Limb (tissue), 2 donors: ENCODE data around the gene CROCC2.
A peak's percentile ranks its signal among the peaks of the same experiment; 100 is the strongest.

Experiments used
- DNase-seq, 2 donors: peaks; one replicate each; pipeline ENCODE4 v3.0.0-alpha.2; 2016; ENCODE audit errors: extremely low spot score in 2 of 2

The CROCC2 gene

DNA sequence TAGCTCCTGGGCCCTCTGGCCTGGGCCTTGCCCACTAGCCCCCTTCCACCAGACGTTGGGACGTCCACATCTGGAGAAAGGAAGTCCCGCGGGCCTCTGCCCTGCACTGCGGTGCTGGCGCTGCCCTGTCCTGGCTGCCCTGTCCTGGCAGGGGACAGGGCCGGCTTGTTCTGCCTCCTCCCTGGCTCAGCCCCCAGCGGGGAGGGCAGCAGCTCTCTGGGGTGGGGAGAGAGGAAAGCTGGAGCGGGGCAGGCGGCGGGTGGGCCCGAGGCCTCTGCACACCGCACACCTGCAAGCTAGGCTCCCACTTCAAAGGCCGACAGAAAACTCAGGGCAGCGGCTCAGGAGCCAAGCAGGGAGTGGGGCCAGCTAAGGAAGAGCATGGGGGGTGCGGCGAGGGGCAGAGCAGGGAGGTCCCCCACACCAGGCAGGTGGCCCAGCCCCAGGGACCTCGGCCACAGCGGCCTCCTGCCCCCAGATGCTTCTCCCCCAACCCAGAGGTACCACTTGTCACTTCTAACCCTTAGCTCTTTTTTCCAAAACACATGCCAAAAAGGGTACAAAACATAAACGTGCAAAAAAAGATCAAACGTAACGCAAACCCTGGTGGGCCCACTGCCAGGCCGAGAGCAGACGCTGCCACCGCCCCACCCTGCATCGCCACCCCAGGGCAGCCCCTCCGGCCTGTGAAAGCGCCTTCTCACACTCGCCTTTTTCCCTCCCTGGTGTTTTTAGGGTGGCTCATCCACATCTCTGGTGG, 105.8 kb downstream of the CROCC2 start:
- DNase-seq = peak in 1 of 2 donors; percentile 27

- no peak for DNase-seq
Measured at GRCh38 chr2:241014224-241014623, 108.1 kb downstream of the CROCC2 start.

GRCh38 chr2:241014764-241015163, 108.6 kb downstream of the CROCC2 start:
- no peak for DNase-seq

DNA sequence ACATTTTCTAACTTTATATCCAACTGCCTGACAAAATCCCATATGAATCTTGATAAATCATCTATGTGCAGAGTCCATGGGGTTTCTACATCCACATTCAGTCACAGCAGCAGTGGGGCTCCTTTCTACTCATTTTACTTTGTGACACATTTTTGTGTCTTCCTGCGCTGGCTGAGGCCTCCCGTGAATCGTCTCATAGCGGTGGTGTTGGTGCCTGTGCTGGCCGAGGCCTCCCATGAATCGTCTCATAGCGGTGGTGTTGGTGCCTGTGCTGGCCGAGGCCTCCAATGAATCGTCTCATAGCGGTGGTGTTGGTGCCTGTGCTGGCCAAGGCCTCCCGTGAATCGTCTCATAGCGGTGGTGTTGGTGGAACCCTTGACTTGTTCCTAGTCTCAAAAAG, 109.3 kb downstream of the CROCC2 start:
- DNase-seq = no peak

- DNase-seq = no peak
Measured at GRCh38 chr2:241017228-241017940, 111.2 kb downstream of the CROCC2 start.

- no peak for DNase-seq
Measured at GRCh38 chr2:241018051-241018891, 112.1 kb downstream of the CROCC2 start.

DNA sequence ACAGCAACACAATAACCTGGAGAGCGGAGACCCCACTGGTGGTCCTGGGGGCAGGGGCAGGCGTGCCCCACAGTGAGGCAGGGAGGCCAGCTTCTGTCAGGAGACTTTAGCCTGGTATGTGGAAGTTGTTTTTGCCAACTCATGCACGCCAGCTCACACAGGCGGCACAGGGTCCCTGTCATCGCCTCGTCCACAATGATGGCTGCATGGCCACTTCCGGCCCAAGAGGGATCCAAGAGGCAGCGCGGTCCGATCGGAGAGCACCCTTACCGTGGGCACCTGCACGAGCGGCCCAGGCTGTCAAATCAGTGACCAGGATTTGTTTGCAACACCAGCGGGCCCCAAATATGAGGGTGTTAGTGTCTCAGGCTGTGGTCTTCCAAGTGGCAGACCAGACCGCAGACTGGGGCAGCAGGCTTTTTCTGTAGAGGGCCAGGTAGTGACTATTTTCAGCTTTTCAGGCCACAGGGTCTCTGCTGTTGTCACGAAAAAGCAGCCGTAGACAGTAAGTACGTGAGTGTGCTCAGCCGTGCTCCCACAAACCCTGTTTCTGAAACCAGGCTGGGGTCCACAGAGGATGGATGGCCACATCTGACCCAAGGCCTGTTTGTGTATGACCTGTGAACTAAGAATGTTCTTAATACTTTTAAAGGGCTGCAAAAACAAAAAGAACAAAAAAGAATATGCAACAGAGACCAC, 113.5 kb downstream of the CROCC2 start:
- no peak for DNase-seq

DNA sequence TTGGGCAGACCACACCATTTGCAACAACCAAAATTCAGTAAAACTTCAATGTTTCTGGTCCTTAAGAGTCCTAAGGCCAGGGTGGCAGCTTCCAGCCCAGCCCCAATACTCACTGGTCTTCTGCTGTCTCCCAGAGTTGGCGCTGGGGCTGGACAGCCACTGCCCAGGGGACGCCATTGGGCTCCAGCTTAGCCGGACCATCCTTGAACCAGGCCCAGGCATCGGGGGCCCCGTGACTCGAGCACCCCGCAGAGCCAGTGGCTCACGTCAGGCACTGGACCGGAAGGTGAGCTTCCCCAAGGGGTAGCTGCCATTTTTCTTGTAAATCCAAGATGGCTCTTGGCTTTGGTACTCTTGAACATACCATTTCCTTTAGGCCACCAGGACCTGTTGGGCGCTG, 114.1 kb downstream of the CROCC2 start:
- no peak for DNase-seq

DNA sequence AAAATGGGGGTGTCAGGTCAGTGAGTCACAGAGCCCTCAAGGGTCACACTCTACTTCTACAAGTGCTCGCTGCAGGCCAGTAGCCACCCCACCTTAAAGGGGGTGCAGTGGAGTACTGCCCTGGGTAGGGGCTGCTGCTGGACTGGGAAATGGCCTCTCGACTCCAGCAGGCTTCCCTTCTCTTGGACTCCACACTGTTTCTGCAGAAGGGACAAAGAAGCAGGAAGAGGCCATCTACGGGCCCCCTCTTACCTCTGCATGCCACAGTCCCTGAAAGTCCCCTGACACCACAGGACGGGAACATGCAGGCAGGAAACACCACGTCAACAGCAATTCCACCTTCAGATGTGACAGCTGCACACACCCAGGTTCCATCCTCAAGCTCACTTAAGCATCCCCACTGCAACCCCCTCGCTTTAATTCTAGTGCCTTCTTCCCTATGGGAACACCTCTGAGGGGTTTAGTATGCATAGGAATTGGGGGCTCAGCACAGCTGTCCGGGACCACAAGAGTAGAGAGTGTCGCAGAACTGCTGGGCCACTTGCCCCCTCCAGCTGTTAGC, 114.6 kb downstream of the CROCC2 start:
- DNase-seq = no peak

GRCh38 chr2:241025639-241026038, 119.5 kb downstream of the CROCC2 start:
- DNase-seq = no peak

GRCh38 chr2:241029599-241030332, 123.6 kb downstream of the CROCC2 start:
- no peak for DNase-seq

DNA sequence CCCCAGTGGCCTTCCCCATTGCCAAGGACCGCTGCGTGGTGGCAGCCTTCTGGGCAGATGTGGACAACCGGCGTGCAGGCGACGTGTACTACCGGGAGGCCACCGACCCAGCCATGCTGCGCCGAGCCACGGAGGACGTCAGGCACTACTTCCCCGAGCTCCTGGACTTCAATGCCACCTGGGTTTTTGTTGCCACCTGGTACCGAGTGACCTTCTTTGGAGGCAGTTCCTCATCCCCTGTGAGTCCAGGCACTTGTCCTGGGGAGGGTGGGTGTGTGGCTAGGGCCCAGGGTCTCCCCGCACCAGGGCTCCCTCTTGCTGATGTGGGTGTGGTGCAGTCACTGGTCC, 124.2 kb downstream of the CROCC2 start:
- DNase-seq = no peak

DNA sequence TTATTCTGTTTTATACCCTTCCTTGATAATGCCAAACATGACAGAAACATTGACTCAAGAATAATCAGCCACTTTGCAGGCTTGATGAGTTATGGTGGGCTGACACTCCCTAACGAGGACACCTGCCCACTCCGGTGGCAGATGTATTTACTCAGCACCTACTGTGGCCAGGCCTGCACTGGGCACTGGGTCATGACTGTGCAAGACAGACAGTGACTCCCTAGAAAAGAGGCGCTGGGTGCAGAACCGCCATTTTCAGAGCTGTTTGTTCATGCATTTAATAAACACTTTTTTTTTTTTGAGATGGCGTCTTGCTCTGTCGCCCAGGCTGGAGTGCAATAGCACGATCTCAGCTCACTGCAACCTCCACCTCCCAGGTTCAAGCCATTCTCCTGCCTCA, 124.7 kb downstream of the CROCC2 start:
- DNase-seq = no peak

- no peak for DNase-seq
Measured at GRCh38 chr2:241031436-241032165, 125.5 kb downstream of the CROCC2 start.

DNA sequence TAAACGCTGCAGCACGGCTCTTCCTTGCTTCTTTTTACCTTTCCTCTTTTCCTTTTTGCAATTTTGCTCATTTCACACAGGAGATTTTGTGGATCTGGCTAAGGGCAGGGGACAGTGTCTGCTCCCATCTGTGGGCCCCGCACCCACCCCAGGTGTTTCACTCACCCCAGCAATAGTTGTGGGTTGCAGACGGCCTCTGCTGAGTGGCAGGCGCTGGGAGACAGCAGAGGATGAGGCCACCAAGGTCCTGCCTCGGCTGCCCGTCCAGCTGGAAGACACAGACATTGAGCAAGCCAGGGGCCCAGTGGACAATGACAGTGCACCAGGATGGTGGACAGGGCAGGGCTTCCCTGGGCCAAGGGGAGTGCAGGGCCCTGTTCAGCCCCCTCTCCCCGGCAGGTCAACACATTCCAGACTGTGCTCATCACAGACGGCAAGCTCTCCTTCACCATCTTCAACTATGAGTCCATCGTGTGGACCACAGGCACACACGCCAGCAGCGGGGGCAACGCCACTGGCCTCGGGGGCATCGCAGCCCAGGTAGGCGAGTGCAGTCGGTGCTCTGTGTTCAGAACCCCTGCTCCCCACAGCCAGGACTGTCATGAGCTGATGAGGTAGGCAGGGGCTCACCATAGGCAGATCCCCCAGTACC, 127.3 kb downstream of the CROCC2 start:
- DNase-seq = no peak

DNA sequence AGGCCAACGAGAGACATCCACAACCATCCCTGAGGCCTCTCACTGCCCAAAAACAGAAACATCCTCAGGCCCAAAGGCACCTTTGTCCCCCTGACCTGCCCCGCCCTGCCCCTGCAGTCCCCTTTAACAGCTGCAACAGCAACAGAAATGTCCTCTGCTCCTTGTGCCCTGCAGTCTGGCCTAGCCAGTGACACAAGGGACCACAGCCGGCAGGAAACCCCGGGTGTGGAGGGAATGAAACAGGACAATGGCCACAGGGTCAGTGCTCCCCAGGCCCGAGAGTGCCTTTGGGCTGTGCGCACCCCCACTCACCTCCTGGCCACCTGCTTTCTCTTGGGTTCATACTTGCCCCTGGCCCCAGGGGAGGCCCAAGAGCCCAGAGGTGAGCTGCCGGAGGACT, 127.9 kb downstream of the CROCC2 start:
- no peak for DNase-seq

- no peak for DNase-seq
Measured at GRCh38 chr2:241034490-241035141, 128.5 kb downstream of the CROCC2 start.

GRCh38 chr2:241035142-241035817, 129.1 kb downstream of the CROCC2 start:
- DNase-seq = peak in 1 of 2 donors; percentile 48
